ENCODE measurements around the gene NPAS3.
A peak's percentile ranks its signal among the peaks of the same experiment; 100 is the strongest.

NPAS3 gene

DNA sequence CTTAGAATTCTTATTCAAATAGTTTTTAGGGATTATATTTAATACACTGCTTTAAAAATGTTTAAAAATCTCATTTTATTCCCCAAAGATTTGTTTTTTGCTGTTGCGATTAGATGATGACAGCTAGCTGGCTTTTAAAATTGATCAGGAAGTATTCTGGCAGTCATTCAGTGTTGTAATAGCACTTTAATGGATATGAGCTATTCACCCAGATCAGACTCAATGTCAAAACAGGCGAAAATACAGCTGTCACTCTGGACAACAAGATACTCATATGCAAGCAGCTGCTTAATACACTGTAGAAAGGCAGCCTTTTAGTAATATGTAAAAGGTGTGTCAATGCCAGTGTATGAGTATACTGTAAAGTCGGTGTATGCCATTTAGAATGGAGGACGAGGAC, 91.7 kb downstream of the NPAS3 start:
- DNase-seq (ENCODE audit: low read depth), result no peak
- TF ChIP-seq, protein P1, sequence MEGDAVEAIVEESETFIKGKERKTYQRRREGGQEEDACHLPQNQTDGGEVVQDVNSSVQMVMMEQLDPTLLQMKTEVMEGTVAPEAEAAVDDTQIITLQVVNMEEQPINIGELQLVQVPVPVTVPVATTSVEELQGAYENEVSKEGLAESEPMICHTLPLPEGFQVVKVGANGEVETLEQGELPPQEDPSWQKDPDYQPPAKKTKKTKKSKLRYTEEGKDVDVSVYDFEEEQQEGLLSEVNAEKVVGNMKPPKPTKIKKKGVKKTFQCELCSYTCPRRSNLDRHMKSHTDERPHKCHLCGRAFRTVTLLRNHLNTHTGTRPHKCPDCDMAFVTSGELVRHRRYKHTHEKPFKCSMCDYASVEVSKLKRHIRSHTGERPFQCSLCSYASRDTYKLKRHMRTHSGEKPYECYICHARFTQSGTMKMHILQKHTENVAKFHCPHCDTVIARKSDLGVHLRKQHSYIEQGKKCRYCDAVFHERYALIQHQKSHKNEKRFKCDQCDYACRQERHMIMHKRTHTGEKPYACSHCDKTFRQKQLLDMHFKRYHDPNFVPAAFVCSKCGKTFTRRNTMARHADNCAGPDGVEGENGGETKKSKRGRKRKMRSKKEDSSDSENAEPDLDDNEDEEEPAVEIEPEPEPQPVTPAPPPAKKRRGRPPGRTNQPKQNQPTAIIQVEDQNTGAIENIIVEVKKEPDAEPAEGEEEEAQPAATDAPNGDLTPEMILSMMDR (IDR thresholded peaks at IDR 0.05; ENCODE audit: insufficient read depth, low read depth, low read length, missing control alignments), result no peak
- H3K4me3 ChIP-seq (ENCODE audit: low read depth, low read length), result no peak overlapping the region

DNA sequence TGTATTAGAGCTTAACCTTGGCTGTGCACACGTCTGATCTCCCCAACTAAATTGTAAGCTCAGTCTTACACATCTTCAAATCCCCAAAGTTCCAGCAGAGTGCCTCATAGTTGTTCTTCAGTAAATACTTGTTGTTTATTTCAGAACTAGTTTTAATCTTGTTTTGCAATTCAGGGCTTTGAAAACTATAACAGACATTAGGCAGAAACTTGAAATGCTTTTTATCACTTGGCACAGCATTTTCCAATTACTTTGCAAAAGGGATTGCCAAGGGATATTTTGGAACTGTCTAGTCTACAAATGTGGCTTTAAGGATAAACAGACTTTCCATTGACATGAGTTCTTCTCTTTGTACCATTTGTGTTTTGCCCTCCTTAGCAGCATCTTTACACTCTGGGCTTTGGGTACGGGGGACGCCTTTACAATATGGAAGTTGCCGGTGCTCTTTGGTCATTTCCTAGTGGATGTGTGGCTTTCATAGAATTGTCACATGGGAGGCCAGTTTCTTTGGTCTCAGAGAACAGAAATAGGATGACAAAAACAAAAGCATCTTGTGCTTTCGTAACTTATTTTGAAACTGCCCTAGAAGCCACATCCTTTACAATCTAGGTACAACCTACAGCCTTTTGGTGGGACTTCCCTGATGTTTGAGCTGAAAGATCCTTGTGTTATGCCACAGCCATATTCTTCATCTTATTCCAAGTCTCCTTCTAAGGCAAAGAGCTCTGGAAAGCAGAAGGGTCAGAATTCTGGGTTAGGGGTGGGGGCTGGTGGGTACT, 96.9 kb downstream of the NPAS3 start:
- TF ChIP-seq, protein P1 (IDR thresholded peaks at IDR 0.05; ENCODE audit: insufficient read depth, low read depth, low read length, missing control alignments), result no peak
- no peak for DNase-seq (ENCODE audit: low read depth)

DNA sequence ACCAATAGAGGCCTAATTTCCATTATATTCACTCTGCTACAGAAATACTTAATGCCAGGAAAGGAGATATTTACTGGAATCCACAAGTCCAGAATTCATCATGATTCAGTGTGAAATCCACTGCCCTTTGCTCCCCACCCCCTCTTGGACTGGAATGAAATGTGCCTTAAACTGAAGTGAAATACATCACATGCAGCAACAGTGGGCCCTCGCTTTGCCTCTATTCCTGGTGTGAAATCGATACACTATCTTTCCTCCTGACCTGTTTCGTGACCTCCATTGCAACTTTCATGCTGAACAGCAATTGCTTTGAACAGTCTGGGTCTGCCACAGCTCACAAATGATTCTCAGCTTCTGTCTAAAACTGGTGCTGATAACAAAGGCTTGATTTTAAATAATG, 100.6 kb downstream of the NPAS3 start:
- no peak overlapping the region for H3K4me3 ChIP-seq (ENCODE audit: low read depth, low read length)
- DNase-seq (ENCODE audit: low read depth), result no peak
- TF ChIP-seq, protein P1 (IDR thresholded peaks at IDR 0.05; ENCODE audit: insufficient read depth, low read depth, low read length, missing control alignments), result no peak

More for the DNA sequence above, 96.9 kb downstream of the NPAS3 start:
- no peak overlapping the region for H3K4me3 ChIP-seq (ENCODE audit: low read depth, low read length)

DNA sequence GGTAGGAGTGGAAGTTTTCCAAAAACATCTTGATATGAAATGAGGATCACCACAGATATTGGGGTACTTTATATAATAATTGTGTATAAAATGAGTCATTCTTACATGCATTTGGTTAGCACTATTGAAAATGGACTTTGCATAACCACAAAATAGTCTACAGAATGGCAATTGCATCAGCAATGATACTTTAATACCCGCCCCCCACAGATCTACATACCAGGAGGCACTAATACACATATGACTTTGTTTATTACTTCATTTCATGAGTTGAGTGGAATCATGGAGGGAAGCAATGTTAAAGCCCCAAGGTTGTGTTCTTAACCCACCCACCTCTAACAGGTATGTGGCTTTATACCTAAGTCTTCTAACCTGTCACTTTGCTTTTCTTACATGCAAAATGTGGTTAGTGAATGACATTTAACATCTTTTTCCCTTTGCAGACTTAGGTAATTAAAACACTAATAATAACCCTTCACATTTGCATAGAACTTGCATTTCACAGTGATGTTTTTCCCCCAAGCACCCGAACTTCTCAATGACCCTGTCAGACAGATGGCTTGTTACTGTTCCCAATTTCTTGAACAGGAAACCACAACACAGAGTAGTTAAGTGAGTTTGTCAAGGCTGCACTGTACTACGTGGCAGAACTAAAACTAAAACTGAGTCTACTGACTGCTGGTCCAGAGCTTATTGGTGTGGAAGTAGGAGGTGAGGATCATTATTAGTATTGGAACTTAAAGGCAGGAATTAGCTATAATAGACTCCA, 101.9 kb downstream of the NPAS3 start:
- TF ChIP-seq, protein P1 (IDR thresholded peaks at IDR 0.05; ENCODE audit: insufficient read depth, low read depth, low read length, missing control alignments), result no peak
- no peak overlapping the region for H3K4me3 ChIP-seq (ENCODE audit: low read depth, low read length)
- DNase-seq (ENCODE audit: low read depth), result peak; percentile 3

DNA sequence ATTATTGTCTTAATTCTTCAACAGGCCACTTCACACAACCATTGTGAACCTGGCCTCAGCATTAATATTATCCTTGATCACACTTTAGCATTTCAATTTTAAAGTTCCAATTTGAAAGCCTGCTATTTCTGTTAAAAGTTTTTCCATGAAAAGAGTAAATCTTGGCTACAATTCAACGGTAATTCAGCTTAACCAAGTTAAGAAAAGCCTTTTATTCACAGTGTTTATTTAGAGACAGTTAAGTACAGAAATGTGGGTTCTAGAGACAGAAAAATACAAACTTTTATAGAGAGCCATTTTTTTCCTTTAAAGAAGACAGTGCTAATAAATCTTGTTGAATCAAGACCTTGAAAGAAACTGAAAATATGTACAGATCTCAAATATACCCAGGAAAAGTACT, 103.9 kb downstream of the NPAS3 start:
- TF ChIP-seq, protein P1 (IDR thresholded peaks at IDR 0.05; ENCODE audit: insufficient read depth, low read depth, low read length, missing control alignments), result no peak
- H3K4me3 ChIP-seq (ENCODE audit: low read depth, low read length), result no peak overlapping the region
- DNase-seq (ENCODE audit: low read depth), result no peak

DNA sequence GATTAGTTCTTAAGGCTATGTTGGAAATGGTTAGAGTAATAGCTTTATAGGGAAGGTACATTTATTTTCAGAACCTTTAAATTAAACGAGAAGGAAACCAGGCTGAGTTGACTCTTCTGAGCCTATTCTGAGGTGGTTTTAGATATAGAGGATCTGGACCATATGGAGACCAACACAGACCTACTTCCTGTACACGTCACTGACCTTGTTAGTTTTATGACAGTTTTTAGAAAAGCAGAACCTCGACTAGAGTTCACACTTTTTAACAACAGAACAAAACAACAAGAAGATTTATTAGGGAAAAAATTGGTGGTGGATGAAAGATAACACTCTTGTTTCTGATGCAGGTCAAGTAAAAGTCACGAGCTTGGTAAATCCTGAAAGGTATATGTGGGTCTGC, 107.1 kb downstream of the NPAS3 start:
- DNase-seq (ENCODE audit: low read depth), result no peak
- no peak overlapping the region for H3K4me3 ChIP-seq (ENCODE audit: low read depth, low read length)
- TF ChIP-seq, protein P1 (IDR thresholded peaks at IDR 0.05; ENCODE audit: insufficient read depth, low read depth, low read length, missing control alignments), result no peak
